Measurements from ENCODE around the gene P2RX5. TPM values are rescaled to one million over a fixed set of nuclear protein-coding genes. Genes with fewer than 3 reads are reported as not detected.
A peak's percentile ranks its signal among the peaks of the same experiment; 100 is the strongest.

P2RX5 gene
- total RNA-seq, 4 donors from 2014 or later = 0.54 TPM; not detected in 3

DNA sequence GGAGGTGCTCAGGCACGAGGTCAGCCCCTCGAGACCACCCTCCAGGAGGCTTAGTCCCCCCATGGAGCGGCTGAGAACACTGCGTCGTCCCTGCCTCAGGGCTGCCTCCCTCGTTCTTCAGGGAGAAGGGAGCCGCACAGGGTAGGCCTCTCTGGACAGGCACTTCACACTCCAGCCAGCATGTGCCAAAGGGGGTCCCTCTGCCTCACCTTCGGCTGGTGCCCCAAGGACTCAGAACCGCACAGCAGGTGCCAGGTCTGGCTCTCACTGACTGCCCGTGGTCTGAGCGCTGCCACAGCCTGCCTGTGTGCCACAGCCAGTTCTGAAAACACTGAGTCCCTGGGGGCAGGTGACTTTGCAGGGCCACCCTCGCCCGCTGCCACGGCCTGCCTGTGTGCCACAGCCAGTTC lies 7.1 kb downstream of the P2RX5 start:
- Histone ChIP-seq H3K27me3 (no peaks in the 10 kb centered on the region), H3K4me1 (no peaks in the 10 kb centered on the region), H3K36me3 (no peaks in the 10 kb centered on the region), H3K9me3 (no peaks in the 10 kb centered on the region), H3K4me3 (replicated peaks in 1 of 3) (no peak overlapping the region), H3K27ac (no peak overlapping the region)
- TF ChIP-seq, protein P1, sequence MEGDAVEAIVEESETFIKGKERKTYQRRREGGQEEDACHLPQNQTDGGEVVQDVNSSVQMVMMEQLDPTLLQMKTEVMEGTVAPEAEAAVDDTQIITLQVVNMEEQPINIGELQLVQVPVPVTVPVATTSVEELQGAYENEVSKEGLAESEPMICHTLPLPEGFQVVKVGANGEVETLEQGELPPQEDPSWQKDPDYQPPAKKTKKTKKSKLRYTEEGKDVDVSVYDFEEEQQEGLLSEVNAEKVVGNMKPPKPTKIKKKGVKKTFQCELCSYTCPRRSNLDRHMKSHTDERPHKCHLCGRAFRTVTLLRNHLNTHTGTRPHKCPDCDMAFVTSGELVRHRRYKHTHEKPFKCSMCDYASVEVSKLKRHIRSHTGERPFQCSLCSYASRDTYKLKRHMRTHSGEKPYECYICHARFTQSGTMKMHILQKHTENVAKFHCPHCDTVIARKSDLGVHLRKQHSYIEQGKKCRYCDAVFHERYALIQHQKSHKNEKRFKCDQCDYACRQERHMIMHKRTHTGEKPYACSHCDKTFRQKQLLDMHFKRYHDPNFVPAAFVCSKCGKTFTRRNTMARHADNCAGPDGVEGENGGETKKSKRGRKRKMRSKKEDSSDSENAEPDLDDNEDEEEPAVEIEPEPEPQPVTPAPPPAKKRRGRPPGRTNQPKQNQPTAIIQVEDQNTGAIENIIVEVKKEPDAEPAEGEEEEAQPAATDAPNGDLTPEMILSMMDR (IDR thresholded peaks at IDR 0.05) = no peak
- no peak for TF ChIP-seq POLR2A (IDR thresholded peaks at IDR 0.05)
- DNase-seq = no peak
- intact Hi-C loops (cut with DNase I) = no loop called here
- 51 to 81% methylated on average over 4 of the region's 14 CpGs for WGBS, 2 donors

DNA sequence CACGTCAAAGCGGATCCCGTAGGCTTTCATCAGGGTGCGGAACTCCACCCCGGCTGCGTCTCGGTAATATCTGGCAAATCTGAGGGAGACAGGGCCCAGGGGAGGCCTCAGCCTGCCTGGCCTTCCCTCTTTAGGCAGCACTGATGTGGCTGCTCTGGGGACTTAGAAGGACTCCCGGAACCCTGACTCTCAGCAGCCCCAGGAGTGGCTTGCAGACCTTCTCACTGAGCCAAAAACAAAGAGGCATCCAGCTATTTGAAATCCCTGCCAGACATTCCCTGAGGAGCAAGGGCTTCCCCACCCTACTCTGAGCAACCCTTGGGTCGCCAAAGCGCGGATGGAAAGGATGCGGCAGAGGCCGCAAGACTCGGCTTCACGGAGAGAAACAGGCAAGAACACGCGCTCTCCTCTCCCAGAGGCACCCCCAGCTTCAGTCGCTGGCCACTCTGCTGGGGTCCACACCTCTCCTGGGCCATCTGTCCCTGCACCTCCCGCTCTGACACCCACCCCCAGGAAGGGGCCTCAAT lies 7.9 kb downstream of the P2RX5 start:
- no peaks in the 10 kb centered on the region for H3K9me3 ChIP-seq
- TF ChIP-seq, protein P1 (IDR thresholded peaks at IDR 0.05) = no peak
- TF ChIP-seq POLR2A (IDR thresholded peaks at IDR 0.05) = no peak
- intact Hi-C loops (cut with DNase I) = no loop called here
- H3K4me1 ChIP-seq = no peaks in the 10 kb centered on the region
- WGBS, 2 donors = 37 to 46% methylated on average over 11 to 13 of the region's 19 CpGs
- no peaks in the 10 kb centered on the region for H3K36me3 ChIP-seq
- no peak for DNase-seq
- no peaks in the 10 kb centered on the region for H3K27me3 ChIP-seq
- H3K27ac ChIP-seq = no peak overlapping the region
- no peak overlapping the region for H3K4me3 ChIP-seq (replicated peaks in 1 of 3)

DNA sequence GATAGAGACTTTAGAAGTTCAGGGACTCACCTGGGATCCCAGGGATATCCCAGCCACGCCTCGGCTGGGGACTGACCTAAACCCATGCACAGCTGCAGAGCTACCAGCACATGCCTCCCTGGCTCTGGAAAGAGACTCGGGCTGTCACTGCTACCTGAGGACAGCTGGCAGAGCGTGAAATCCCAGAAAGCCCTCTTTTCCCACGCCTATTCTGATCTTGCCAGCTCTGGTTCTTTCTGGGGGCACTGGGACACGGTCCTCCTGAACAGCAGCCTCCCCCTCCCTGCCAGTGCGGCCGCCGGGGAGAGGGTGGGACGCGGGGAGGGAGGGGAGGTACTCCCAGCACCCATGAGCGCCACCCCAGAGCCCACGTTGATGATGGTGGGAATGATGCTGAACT lies 10.8 kb downstream of the P2RX5 start:
- H3K4me3 ChIP-seq (replicated peaks in 1 of 3) = no peak overlapping the region
- WGBS, 2 donors = 13 to 35% methylated on average over 8 of the region's 13 CpGs
- H3K4me1 ChIP-seq = no peaks in the 10 kb centered on the region
- TF ChIP-seq, protein P1 (IDR thresholded peaks at IDR 0.05) = no peak
- TF ChIP-seq POLR2A (IDR thresholded peaks at IDR 0.05) = no peak
- H3K27me3 ChIP-seq = no peaks in the 10 kb centered on the region
- no peaks in the 10 kb centered on the region for H3K9me3 ChIP-seq
- no peak overlapping the region for H3K27ac ChIP-seq
- no peak for DNase-seq
- H3K36me3 ChIP-seq = no peaks in the 10 kb centered on the region
- intact Hi-C loops (cut with DNase I) = no loop called here

DNA sequence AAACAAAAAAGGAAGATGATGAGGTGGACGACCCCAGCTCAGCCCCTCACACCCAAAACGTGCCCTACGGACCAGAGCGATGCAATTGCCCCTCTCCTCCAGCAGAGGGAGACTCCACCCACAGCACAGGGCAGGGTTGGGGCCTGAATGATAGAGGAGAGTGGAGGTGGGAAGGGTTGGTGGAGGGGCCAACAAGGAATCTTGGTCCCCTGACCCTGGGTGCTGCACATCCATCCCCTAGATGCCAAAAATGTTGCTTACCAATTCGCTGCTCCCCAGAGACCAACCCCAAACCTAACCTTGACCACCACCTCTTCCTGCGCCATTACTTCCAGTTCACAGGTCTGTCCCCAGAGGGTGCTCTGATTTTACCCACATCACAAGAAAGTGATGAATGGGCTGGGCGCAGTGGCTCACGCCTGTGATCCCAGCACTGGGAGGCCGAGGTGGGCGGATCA lies 12.9 kb downstream of the P2RX5 start:
- TF ChIP-seq POLR2A (IDR thresholded peaks at IDR 0.05) = no peak
- TF ChIP-seq, protein P1 (IDR thresholded peaks at IDR 0.05) = peak; percentile 58 to 90 (median 60)
- Histone ChIP-seq H3K9me3 (no peaks in the 10 kb centered on the region), H3K36me3 (no peaks in the 10 kb centered on the region), H3K27me3 (no peaks in the 10 kb centered on the region), H3K4me3 (replicated peaks in 1 of 3) (no peak overlapping the region), H3K4me1 (no peaks in the 10 kb centered on the region), H3K27ac (no peak overlapping the region)
- intact Hi-C loops (cut with DNase I) = no loop called here
- DNase-seq = peak in 1 of 2 donors; percentile 16
- 25 to 32% methylated on average over 8 to 10 of the region's 10 CpGs for WGBS, 2 donors

DNA sequence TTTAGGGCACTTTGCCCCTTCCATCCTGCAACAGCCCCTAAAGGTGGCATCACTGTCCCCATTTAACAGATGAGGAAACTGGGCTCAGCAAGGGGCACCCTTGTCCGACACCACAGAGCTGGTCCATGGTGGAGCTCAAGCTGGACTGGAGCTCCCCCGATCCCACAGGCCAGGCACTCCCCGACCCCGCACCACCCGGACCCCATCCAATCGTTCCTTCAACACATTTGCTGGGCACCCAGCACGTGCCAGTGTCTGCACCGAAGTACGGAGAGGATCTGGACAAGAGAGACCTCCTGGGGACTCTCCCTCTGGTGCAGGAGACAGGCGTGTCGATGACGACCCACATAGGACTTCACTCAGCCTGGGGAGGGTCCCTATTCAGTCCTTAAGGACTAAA lies 13.9 kb downstream of the P2RX5 start:
- no peak for DNase-seq
- no peaks in the 10 kb centered on the region for H3K9me3 ChIP-seq
- no peaks in the 10 kb centered on the region for H3K27me3 ChIP-seq
- no peak overlapping the region for H3K27ac ChIP-seq
- H3K4me1 ChIP-seq = no peaks in the 10 kb centered on the region
- TF ChIP-seq POLR2A (IDR thresholded peaks at IDR 0.05) = no peak
- TF ChIP-seq, protein P1 (IDR thresholded peaks at IDR 0.05) = no peak
- WGBS, 2 donors = 86% methylated on average over 12 of the region's 12 CpGs
- intact Hi-C loops (cut with DNase I) = no loop called here
- H3K4me3 ChIP-seq (replicated peaks in 1 of 3) = no peak overlapping the region
- no peaks in the 10 kb centered on the region for H3K36me3 ChIP-seq

Measured in thyroid gland (tissue), 4 donors.